Glomerular visceral epithelial cell (primary cell): ENCODE measurements around the gene CARD8.
"Not testable (repeated sequence)": the region's sequence is repeated elsewhere in the genome, so short reads cannot be mapped to it uniquely, and the experiment has no call there.

Experiments used
- DNase-seq: peaks from one replicate; pipeline ENCODE4 v3.0.0-alpha.2; 2016; ENCODE audit errors: extremely low spot score

CARD8 gene

GRCh38 chr19:48260359-48260714, 4.6 kb upstream of the CARD8 start:
- DNase-seq: not testable (repeated sequence)

- not testable (repeated sequence) for DNase-seq
These were observed 3.3 kb upstream of the CARD8 start for GRCh38 chr19:48258992-48259391.

- DNase-seq: no peak
These were observed 2.6 kb upstream of the CARD8 start for GRCh38 chr19:48258350-48258749.

- DNase-seq: no peak
These were observed 1.2 kb downstream of the CARD8 start for GRCh38 chr19:48254529-48254970.

- no peak for DNase-seq
These were observed 1.7 kb downstream of the CARD8 start for GRCh38 chr19:48253999-48254398.

- DNase-seq: no peak
These were observed 3.1 kb downstream of the CARD8 start for GRCh38 chr19:48252609-48253008.

- DNase-seq: no peak
These were observed 5.3 kb downstream of the CARD8 start for GRCh38 chr19:48250290-48251025.

- DNase-seq: no peak
These were observed 6.2 kb downstream of the CARD8 start for GRCh38 chr19:48249502-48250014.

- DNase-seq: no peak
These were observed 7.5 kb downstream of the CARD8 start for GRCh38 chr19:48248081-48248833.

- DNase-seq: no peak
These were observed 8.5 kb downstream of the CARD8 start for GRCh38 chr19:48247212-48247611.

- DNase-seq: no peak
These were observed 9.6 kb downstream of the CARD8 start for GRCh38 chr19:48246101-48246500.

- no peak for DNase-seq
These were observed 11.4 kb downstream of the CARD8 start for GRCh38 chr19:48244281-48244680.

- not testable (repeated sequence) for DNase-seq
These were observed 13.9 kb downstream of the CARD8 start for GRCh38 chr19:48241771-48242170.

GRCh38 chr19:48239582-48240141, 16.1 kb downstream of the CARD8 start:
- DNase-seq: no peak

GRCh38 chr19:48239120-48239519, 16.6 kb downstream of the CARD8 start:
- DNase-seq: no peak

GRCh38 chr19:48237057-48237456, 18.7 kb downstream of the CARD8 start:
- no peak for DNase-seq

GRCh38 chr19:48230555-48231129, 25.1 kb downstream of the CARD8 start:
- DNase-seq: no peak

- no peak for DNase-seq
These were observed 34.1 kb downstream of the CARD8 start for GRCh38 chr19:48221628-48222027.

- DNase-seq: not testable (repeated sequence)
These were observed 34.9 kb downstream of the CARD8 start for GRCh38 chr19:48220784-48221183.

GRCh38 chr19:48218997-48219396, 36.7 kb downstream of the CARD8 start:
- DNase-seq: peak; percentile 33

- DNase-seq: no peak
These were observed 38.8 kb downstream of the CARD8 start for GRCh38 chr19:48216933-48217332.

- DNase-seq: no peak
These were observed 41.8 kb downstream of the CARD8 start for GRCh38 chr19:48213959-48214358.
